DMS53 treated with DMSO at 0.1 percent for 48 hours (cell line): ENCODE data around the gene HYDIN.
"Not testable (repeated sequence)": the region's sequence is repeated elsewhere in the genome, so short reads cannot be mapped to it uniquely, and the experiment has no call there.

Source experiments
- DNase-seq: peaks from one replicate; lab custom pipeline; 2025; ENCODE audit not compliant: unreplicated experiment; lab: John Stamatoyannopoulos, UW

Gene HYDIN

DNA sequence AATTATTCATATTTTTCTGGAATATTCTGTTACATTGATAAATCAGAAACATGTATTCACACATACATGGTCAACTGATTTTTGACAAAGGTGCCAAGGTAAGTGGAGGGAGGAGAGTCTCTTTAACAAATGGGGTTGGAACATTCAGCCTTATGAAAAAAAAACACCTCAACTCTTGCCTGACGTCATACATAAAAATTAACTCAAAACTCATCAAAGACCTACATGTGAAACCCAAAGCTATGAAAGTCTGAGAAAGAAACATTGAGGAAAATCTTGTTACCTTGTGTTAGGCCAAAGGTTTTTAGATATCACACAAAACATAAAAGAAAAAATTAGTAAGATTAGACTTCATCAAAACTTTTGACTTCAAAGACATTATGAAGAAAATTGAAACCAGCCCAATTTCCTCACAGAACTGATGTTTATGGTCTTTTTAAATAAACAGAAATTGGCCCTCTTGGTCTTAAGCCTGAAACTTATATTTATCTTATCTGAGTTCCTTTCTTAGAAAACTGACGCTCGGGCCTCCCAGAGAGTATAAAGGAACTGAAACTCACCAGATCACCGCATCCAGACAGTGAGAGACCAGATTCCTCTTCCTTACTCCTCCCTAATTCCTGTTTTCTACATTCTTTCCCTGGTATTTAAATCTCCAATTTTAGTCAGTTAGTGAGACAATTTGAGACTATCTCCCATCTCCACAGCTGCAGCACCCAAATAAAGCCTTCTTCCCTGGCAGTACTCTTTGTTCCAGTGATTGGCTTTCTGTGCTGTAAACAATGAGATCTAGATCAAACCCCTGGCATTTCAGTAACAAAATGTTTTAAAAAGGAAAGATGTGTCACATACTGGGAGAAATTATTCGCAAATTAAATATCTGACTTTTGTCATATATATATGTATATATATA is 4.0 kb downstream of the HYDIN start:
- no peak for DNase-seq

DNA sequence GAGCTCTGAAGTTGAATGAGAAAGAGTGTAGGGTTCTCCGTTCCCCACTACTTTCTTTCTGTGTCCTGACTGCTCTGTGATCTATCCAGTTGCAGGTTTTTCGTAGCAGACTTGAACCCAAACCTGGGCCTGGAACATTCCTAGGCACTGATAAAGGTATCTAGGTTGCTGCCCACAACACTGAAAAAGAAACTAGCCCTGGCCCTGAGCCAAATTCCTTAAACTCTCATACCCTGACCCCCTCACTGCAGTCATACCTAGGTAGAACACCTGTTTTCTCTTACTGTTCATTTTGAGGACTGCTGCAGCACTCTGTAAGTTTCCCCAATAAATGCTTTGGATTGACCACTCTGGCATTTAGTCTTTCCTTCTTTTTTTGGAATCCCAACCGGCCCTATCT is 5.4 kb downstream of the HYDIN start:
- DNase-seq: no peak

DNA sequence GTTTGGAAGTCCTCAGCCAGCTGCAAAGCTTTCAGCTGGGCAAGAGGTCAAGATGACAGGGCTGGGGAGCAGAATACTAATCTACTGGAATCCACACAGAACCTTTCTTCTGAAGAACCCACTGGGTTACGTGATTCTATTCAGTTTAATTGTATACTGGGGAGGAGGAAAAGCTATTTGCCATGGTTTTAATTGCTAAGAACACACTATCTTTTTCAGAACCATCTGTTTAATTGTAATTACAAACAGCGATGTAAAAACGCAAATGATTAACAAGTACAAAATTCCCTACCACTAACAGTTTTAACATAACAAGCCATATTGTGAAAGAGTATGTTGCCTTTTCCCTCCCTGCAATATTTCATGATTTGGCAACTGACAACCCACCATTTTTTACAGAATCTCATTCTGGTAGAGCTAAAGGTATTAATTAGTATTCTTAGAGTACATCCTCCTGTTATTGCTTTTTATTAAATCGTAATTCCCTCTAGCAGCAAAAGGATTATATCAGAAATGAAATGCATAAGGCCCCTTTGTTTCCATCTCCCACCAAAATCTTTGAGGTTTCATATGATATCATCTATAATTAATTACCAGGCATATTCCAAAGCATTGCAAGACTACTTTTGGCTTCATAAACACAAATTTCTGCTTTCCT is 12.1 kb downstream of the HYDIN start:
- no peak for DNase-seq

GRCh38 chr16:71217506-71217905 is 13.0 kb downstream of the HYDIN start:
- no peak for DNase-seq

DNA sequence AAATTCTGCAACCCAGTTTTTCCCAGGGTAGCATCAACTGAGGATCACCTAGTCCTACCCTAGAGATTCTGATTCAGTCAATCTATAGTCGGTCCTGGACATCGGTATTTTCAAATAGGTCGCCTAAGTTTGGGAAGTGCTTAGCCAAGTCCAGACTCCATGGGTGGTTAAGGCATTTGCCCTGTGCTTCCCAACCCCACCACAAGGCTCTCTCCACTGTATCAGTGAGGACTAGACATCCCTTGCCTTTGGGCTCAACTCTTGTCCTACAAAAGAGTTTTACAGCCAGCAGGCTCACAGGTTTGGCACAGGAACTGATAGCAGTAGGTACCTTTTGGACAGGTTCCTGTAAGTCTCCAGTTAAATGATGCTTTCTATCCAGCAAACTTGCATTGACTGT is 13.8 kb downstream of the HYDIN start:
- DNase-seq: no peak

GRCh38 chr16:71214746-71215381 is 15.7 kb downstream of the HYDIN start:
- peak; percentile 12 for DNase-seq

- no peak for DNase-seq
Observed at GRCh38 chr16:71205482-71206131, 24.9 kb downstream of the HYDIN start.

DNA sequence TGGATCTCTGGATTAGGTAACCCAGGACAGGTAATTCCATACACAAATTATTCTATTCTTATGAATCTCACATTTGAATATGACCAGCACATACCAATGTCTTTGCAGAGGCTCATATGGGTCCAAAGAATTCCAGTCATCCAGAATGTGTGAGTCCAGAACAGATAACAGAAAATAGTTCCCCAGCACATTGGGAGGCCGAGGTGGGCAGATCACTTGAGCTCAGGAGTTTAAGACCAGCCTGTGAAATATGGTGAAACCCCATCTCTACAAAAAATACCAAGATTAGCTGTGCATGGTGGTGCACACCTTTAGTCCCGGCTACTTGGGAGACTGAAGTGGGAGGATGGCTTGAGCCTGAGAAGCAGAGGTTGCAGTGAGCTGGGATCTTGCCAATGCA is 26.9 kb downstream of the HYDIN start:
- DNase-seq: no peak

DNA sequence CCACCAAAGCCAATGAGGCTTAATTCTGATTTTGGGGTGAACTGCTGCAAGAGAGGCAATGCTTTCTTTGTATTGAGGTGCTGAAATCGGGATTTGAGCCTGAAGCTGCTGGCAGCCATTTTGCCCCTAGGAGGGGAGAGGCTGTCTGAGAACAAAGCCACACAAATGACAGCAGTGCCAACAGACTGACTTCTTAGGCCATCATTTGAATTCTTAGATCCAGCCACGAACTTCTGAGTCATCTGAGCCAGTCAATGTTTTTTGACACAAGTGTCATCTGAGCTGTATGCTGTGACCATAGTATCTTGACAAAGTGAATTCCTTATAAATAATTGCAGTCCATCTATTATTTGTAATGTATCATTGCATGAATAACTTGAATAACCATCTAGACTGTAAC is 29.0 kb downstream of the HYDIN start:
- DNase-seq: no peak

- no peak for DNase-seq
Observed at GRCh38 chr16:71201054-71201453, 29.5 kb downstream of the HYDIN start.

DNA sequence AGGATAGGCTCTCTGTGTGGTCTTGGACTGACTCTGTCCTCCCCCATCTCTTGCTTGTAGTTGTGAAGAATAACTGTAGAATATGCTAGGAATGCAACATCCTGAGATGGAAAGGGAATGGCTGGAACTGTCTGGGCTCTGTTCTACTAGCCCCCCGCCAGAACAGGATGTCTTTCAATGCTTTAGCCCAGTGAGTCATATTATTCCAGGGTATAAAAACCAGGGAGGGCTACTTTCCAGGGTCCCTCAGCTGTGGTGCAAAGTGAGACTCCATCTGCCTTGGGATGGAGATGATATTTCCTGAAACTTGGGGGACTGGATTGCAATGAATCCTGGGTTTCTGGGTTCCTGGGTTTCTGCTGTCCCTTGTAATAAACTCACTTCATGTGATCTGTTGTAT is 32.1 kb downstream of the HYDIN start:
- DNase-seq: no peak

GRCh38 chr16:71192387-71192786 is 38.1 kb downstream of the HYDIN start:
- DNase-seq: no peak

GRCh38 chr16:71188956-71189712 is 41.4 kb downstream of the HYDIN start:
- DNase-seq: no peak

DNA sequence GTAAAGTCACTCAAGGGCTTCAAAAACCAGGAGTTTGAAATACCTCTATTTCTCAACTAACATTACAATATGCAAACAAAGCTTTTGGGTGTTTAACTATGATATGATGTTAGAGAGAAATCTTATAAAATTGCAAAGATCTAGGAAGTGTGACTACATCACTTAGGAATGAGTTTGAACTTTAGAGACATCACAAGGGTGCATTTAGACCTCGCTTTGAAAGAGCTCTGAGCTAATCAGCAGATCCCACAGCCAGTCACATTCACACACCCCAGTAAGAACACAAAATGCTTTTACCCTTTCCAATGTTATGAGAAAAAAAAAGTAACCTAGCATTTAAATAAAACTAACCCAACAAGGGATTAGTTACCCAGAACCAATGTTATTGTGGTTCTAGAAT is 45.2 kb downstream of the HYDIN start:
- no peak for DNase-seq

GRCh38 chr16:71179569-71179968 is 51.0 kb downstream of the HYDIN start:
- no peak for DNase-seq

- no peak for DNase-seq
Observed at GRCh38 chr16:71172481-71173207, 57.9 kb downstream of the HYDIN start.

DNA sequence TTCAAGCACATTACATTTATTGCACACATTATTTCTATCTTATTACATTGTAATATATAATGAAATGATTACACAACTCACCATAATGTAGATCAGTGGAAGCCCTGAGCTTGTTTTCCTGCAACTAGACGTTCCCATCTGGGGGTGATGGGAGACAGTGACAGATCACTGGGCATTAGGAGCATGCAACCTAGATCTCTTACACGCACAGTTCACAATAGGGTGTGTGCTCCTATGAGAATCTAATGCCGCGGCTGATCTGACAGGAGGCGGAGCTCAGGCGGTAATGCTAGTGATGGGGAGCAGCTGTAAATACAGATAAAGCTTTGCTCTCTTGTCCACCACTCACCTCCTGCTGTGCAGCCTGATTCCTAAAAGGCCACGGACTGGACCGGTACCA is 69.5 kb downstream of the HYDIN start:
- DNase-seq: not testable (repeated sequence)

GRCh38 chr16:71157278-71157677 is 73.2 kb downstream of the HYDIN start:
- DNase-seq: not testable (repeated sequence)

DNA sequence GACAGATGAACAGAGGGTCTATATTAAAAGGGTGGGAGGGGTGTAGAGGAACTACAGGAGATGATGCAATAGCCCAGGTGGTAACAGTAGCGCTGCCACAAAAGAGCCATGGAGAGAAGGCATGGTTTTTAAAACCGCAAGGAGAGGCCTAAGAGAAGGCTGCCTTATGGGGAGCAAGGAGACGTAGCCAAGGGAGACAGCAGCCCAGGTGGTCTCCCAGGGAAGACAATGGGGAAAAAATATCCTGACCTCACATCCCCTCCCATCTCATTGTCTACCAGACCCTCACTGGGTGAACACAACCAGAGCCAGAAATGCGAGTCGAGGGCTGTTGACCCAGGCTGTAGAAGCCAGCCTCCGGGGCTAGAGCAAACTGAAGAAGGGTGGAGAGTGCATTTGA is 77.2 kb downstream of the HYDIN start:
- not testable (repeated sequence) for DNase-seq

GRCh38 chr16:71151654-71152053 is 78.9 kb downstream of the HYDIN start:
- DNase-seq: not testable (repeated sequence)
